Esophagus (tissue), 2 donors: ENCODE measurements around the gene IFT122. TPM values are rescaled to one million over a fixed set of nuclear protein-coding genes. Genes with fewer than 3 reads are reported as not detected.

Experiments used
- H3K27ac ChIP-seq, 2 donors: one replicate each; pipeline ENCODE4 v1.5.1; 2013; ENCODE audit warnings: low read depth in 2 of 2, mild to moderate bottlenecking in 2 of 2, inconsistent platforms in 1 of 2, low read length in 1 of 2, moderate library complexity in 1 of 2
- H3K27me3 ChIP-seq, 2 donors: one replicate each; pipeline ENCODE4 v1.6.1; 2013; ENCODE audit warnings: low read length in 2 of 2, control low read depth in 1 of 2, mild to moderate bottlenecking in 1 of 2; ENCODE audit not compliant: insufficient read depth in 2 of 2, control insufficient read depth in 1 of 2
- H3K36me3 ChIP-seq, 2 donors: one replicate each; pipeline ENCODE4 v1.6.1; 2013; ENCODE audit warnings: low read length in 1 of 2; ENCODE audit not compliant: control insufficient read depth in 2 of 2, insufficient read depth in 2 of 2
- H3K4me1 ChIP-seq, 2 donors: one replicate each; pipeline ENCODE4 v1.6.1; 2013; ENCODE audit warnings: low read length in 1 of 2; ENCODE audit not compliant: control insufficient read depth in 2 of 2, insufficient read depth in 2 of 2
- H3K4me3 ChIP-seq, 2 donors: one replicate each; pipeline ENCODE4 v1.5.1; 2013; ENCODE audit warnings: low read length in 2 of 2, mild to moderate bottlenecking in 2 of 2, low read depth in 1 of 2, moderate library complexity in 1 of 2
- H3K9me3 ChIP-seq, 2 donors: one replicate each; pipeline ENCODE4 v1.6.1; 2013; ENCODE audit warnings: mild to moderate bottlenecking in 2 of 2, low read depth in 1 of 2, low read length in 1 of 2, moderate library complexity in 1 of 2; ENCODE audit not compliant: control insufficient read depth in 2 of 2, insufficient read depth in 1 of 2
- WGBS, 2 donors: extraction: QIAGEN DNeasy Blood & Tissue Kit; methylation state at CpG; one replicate each; pipeline ENCODE4 v1.1.7; 2013; 5-methylcytosine and 5-hydroxymethylcytosine counted together
- polyA plus RNA-seq, 2 donors: library from polyadenylated mRNA; stranded (reverse); fragments of 200-250 nt; gene quantifications; one replicate each; pipeline ENCODE4 v1.2.3, GENCODE V29; 2013
- donor health status: healthy with polysubstance abuse.
- donor health status: Bipolar disorder and iron deficiency.

Gene IFT122
- polyA plus RNA-seq, 2 donors: 5.5 to 6.2 TPM

DNA sequence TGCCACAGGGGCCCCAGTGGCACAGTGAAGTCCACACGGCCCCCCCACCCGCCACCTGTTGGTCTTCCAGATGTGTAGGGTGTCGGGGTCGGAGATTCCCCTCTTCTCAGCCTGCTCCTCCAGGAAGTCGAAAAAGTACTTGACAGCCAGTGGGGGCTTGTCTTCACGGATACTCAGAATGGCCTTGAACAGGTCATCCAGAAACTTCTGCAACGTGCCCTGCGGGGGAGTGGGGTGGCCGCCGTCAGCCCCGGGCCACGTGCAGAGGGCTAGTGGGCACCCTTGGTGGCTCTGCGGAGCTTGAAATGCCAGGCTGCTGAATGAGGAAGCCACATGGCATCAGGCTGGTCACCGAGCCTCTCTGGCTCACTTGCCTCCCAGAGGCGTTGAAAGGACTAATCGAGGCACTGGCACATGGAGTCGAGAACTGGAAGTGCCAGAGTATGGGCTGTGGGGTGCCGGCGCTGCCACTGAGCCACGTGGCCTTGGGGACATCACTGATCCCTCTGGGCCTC lies 119.6 kb downstream of the IFT122 start:
- no peak overlapping the region for H3K4me3 ChIP-seq
- H3K4me1 ChIP-seq: peaks cover 5 to 9% of the 10 kb centered on the region in 2 donors
- peak overlapping the region in 1 of 2 donors; percentile 19 for H3K27ac ChIP-seq
- H3K36me3 ChIP-seq: peaks cover 0 to 12% of the 10 kb centered on the region in 2 donors
- no peaks in the 10 kb centered on the region for H3K27me3 ChIP-seq
- 85 to 92% methylated on average over 20 of the region's 20 CpGs for WGBS, 2 donors
- no peaks in the 10 kb centered on the region for H3K9me3 ChIP-seq

DNA sequence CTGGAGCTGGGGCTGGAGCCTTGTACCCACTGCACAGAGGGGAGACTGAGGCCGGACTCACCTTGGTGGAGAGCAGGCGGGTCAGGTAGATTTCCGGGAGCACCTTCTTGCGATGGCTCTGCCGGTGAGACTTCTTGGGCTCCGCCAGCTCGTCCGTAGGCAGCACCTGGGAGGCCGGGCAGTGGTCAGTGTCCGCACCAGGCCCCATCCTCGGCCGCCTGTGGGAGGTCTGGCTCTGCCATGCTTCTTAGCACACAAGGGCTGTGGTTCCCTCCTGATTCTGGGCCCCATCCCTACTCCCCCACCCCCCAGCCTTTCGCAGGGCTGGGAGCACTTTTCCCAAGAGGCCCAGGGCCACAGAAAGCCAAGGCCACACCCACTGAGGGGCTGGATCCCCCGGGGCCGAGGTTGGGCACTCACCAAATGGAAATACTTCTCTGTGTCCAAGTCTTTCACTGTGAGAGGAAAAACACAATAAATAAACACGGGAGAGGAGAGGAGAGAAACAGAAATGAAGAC lies 120.3 kb downstream of the IFT122 start:
- Histone ChIP-seq H3K27ac (peak overlapping the region in 1 of 2 donors; percentile 45), H3K4me3 (no peak overlapping the region), H3K36me3 (peaks cover 0 to 16% of the 10 kb centered on the region in 2 donors), H3K9me3 (no peaks in the 10 kb centered on the region), H3K4me1 (peaks cover 8 to 9% of the 10 kb centered on the region in 2 donors), H3K27me3 (no peaks in the 10 kb centered on the region)
- WGBS, 2 donors: 66% methylated on average over 13 to 16 of the region's 16 CpGs

DNA sequence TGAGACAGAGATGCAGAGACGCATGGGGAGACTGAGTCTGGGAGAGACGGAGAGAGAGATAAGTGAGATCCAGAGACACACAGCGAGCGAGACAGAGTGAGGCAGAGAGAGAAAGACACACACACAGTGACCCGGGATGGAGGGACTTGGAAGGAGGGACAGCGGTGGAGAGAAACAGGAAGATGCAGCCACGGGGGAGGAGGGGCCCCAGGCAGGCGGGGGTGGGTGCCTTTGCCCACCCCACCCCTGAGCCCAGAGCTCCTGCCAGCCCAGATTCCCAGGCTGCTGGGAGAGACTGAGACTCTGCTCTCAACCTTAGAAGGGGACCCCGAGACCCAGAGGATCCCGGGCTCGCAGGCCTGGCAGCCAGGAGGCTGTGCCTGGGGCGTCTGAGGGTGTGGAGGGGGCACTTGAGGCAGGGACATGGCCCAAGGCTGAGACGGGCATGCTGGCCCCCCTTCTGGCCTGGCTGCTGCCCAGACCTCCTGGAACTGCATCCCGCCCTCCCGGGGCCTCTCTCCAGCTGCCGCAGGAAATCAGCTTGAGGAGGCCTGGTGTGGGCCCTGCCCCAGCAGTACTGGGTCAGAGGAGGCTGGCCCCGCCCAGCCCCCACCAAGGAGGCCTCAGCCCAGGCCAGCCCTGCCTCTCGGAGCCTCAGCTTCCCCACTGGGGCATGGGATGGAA lies 121.0 kb downstream of the IFT122 start:
- H3K27me3 ChIP-seq: no peaks in the 10 kb centered on the region
- 29 to 31% methylated on average over 17 to 18 of the region's 18 CpGs for WGBS, 2 donors
- peak overlapping the region; percentile 70 to 82 for H3K27ac ChIP-seq
- no peaks in the 10 kb centered on the region for H3K9me3 ChIP-seq
- peaks cover 0 to 19% of the 10 kb centered on the region in 2 donors for H3K36me3 ChIP-seq
- peaks cover 8 to 9% of the 10 kb centered on the region in 2 donors for H3K4me1 ChIP-seq
- H3K4me3 ChIP-seq: no peak overlapping the region

GRCh38 chr3:129561619-129562248 lies 121.7 kb downstream of the IFT122 start:
- Histone ChIP-seq H3K4me3 (no peak overlapping the region), H3K27me3 (no peaks in the 10 kb centered on the region), H3K9me3 (no peaks in the 10 kb centered on the region), H3K36me3 (peaks cover 0 to 17% of the 10 kb centered on the region in 2 donors), H3K4me1 (peaks cover 8 to 9% of the 10 kb centered on the region in 2 donors), H3K27ac (peak overlapping the region in 1 of 2 donors; percentile 70)
- WGBS, 2 donors: 80 to 86% methylated on average over 18 of the region's 18 CpGs

- no peaks in the 10 kb centered on the region for H3K9me3 ChIP-seq
- H3K4me3 ChIP-seq: no peak overlapping the region
- no peak overlapping the region for H3K27ac ChIP-seq
- H3K4me1 ChIP-seq: peaks cover 5 to 6% of the 10 kb centered on the region in 2 donors
- no peaks in the 10 kb centered on the region for H3K27me3 ChIP-seq
- 92 to 94% methylated on average over 19 of the region's 19 CpGs for whole genome bisulfite sequencing, 2 donors
- H3K36me3 ChIP-seq: peaks cover 0 to 17% of the 10 kb centered on the region in 2 donors
These were observed 122.8 kb downstream of the IFT122 start for GRCh38 chr3:129562803-129563202.

DNA sequence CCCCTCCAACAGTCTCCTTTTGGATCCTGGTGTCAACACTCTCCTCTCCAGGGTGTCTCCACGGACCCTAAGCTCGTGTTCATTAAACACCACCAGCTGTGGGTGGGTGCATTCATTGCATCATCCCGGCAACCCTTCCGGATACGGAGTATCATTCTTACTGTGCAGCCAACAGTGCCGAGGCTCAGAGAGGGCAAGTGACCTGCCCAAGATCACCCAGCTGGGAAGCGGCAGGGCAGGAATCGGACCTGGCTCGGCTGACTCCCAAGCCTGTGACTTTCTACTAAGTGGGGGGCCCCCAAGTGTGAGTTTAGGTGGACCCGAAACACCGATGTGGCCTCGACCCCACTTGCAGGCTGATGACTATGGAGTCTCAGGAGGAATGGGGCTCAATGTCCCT lies 123.3 kb downstream of the IFT122 start:
- peaks cover 0 to 17% of the 10 kb centered on the region in 2 donors for H3K36me3 ChIP-seq
- H3K9me3 ChIP-seq: no peaks in the 10 kb centered on the region
- no peaks in the 10 kb centered on the region for H3K27me3 ChIP-seq
- 90 to 91% methylated on average over 12 of the region's 12 CpGs for WGBS, 2 donors
- H3K4me1 ChIP-seq: peaks cover 5% of the 10 kb centered on the region in 2 donors
- H3K27ac ChIP-seq: no peak overlapping the region
- no peak overlapping the region for H3K4me3 ChIP-seq

GRCh38 chr3:129563850-129564535 lies 124.0 kb downstream of the IFT122 start:
- H3K4me1 ChIP-seq: peaks cover 5% of the 10 kb centered on the region in 2 donors
- WGBS, 2 donors: 75 to 76% methylated on average over 7 to 8 of the region's 8 CpGs
- peaks cover 0 to 17% of the 10 kb centered on the region in 2 donors for H3K36me3 ChIP-seq
- H3K27me3 ChIP-seq: no peaks in the 10 kb centered on the region
- H3K4me3 ChIP-seq: no peak overlapping the region
- H3K27ac ChIP-seq: peak overlapping the region in 1 of 2 donors; percentile 27
- H3K9me3 ChIP-seq: no peaks in the 10 kb centered on the region

DNA sequence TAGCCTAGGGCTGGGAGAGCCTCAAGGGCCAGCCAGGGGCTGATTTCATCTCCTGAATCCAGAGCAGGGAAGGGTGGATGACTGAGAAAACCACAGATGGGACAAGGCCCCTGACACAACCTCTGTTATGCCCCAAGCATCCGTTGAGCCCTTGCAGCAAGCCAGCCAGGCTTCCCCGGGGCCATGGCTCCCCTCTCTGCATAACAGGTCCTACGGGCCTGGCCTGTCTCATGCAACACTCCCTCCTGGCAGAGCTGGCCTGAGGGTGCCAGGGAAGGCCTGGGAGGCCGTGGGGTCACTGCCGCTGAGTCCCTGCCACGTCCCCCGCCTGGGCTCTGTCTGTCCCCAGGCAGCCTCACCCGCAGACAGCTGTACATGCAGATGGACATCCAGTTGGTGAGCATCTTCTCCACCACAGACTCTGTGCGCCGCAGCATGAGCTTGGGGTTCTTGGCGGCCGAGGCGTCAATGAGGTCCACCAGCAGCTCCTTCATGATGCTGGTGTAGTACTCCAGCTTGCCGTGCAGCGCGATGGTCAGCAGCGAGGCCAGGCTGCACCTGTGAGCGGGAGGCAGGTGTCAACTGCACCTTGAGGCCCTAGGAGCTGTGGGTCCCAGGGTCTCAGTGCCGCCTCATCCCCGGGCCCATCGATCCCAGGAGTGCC lies 125.1 kb downstream of the IFT122 start:
- peaks cover 0 to 22% of the 10 kb centered on the region in 2 donors for H3K36me3 ChIP-seq
- peaks cover 5% of the 10 kb centered on the region in 2 donors for H3K4me1 ChIP-seq
- H3K9me3 ChIP-seq: no peaks in the 10 kb centered on the region
- 90 to 93% methylated on average over 21 of the region's 21 CpGs for WGBS, 2 donors
- H3K4me3 ChIP-seq: no peak overlapping the region
- H3K27me3 ChIP-seq: no peaks in the 10 kb centered on the region
- no peak overlapping the region for H3K27ac ChIP-seq

DNA sequence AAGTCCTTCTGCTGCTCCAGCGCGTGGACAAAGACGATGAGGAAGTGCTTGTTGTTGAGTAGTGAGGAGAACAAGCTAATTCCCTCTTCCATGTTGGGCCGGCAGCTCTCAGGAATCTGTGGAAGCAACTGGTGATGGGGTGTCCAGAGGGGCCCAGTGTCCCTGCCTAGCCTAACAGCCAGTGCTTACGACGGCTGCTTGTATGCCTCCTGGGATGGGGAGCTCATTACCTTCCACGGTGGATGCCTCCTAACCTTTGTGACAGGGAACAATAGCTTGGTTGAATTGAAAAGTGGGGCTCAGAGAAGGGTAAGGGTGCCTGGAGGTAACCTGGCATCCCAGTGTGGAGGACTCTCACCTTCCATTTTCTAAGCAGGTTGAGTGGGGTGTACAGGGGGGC lies 125.9 kb downstream of the IFT122 start:
- Histone ChIP-seq H3K36me3 (peaks cover 0 to 25% of the 10 kb centered on the region in 2 donors), H3K9me3 (no peaks in the 10 kb centered on the region)
- whole genome bisulfite sequencing, 2 donors: 88 to 97% methylated on average over 7 of the region's 7 CpGs

More for the DNA sequence above, 125.9 kb downstream of the IFT122 start:
- Histone ChIP-seq H3K27ac (no peak overlapping the region), H3K4me1 (peaks cover 5% of the 10 kb centered on the region in 2 donors), H3K27me3 (no peaks in the 10 kb centered on the region), H3K4me3 (no peak overlapping the region)
